Stimulated activated CD4-positive, alpha-beta T cell treated with anti-CD3 and anti-CD28 coated beads, Interleukin-4, amount 100 ng/mL, for 24 hours (primary cell): ENCODE measurements around the gene USP26.
"Not testable (repeated sequence)": the region's sequence is repeated elsewhere in the genome, so short reads cannot be mapped to it uniquely, and the experiment has no call there.

Source experiments
- DNase-seq: peaks from one replicate; pipeline ENCODE4 v3.0.0-alpha.2; 2020

The USP26 gene

GRCh38 chrX:133033010-133033409 lies 63.9 kb downstream of the USP26 start:
- DNase-seq = no peak

- no peak for DNase-seq
These were observed 78.7 kb downstream of the USP26 start for GRCh38 chrX:133018229-133018628.

GRCh38 chrX:133007458-133007857 lies 89.5 kb downstream of the USP26 start:
- no peak for DNase-seq

- no peak for DNase-seq
These were observed 91.3 kb downstream of the USP26 start for GRCh38 chrX:133005616-133006015.

GRCh38 chrX:133005042-133005441 lies 91.9 kb downstream of the USP26 start:
- no peak for DNase-seq

GRCh38 chrX:132999209-132999608 lies 97.7 kb downstream of the USP26 start:
- no peak for DNase-seq

GRCh38 chrX:132990835-132991234 lies 106.1 kb downstream of the USP26 start:
- no peak for DNase-seq

GRCh38 chrX:132986556-132986955 lies 110.4 kb downstream of the USP26 start:
- no peak for DNase-seq

GRCh38 chrX:132984058-132984650 lies 112.8 kb downstream of the USP26 start:
- no peak for DNase-seq

- no peak for DNase-seq
These were observed 113.4 kb downstream of the USP26 start for GRCh38 chrX:132983496-132983895.

GRCh38 chrX:132980035-132980434 lies 116.9 kb downstream of the USP26 start:
- DNase-seq = not testable (repeated sequence)
